NCI-H2227 treated with DMSO at 0.1 percent for 48 hours (cell line): ENCODE results near the gene SLC5A5.
"Not testable (repeated sequence)": the region's sequence is repeated elsewhere in the genome, so short reads cannot be mapped to it uniquely, and the experiment has no call there.

Source experiments
- DNase-seq: peaks from one replicate; lab custom pipeline; 2025; lab: John Stamatoyannopoulos, UW

Gene SLC5A5

DNA sequence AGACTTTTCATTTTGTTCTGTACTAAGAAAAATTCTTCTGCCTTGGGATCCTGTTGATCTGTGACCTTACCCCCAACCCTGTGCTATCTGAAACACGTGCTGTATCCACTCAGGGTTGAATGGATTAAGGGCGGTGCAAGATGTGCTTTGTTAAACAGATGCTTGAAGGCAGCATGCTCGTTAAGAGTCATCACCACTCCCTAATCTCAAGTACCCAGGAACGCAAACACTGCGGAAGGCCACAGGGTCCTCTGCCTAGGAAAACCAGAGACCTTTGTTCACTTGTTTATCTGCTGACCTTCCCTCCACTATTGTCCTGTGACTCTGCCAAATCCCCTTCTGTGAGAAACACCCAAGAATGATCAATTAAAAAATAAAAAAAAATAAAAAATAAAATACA, 47.4 kb downstream of the SLC5A5 start:
- not testable (repeated sequence) for DNase-seq

- no peak for DNase-seq
Observed at GRCh38 chr19:17920527-17920926, 48.8 kb downstream of the SLC5A5 start.

DNA sequence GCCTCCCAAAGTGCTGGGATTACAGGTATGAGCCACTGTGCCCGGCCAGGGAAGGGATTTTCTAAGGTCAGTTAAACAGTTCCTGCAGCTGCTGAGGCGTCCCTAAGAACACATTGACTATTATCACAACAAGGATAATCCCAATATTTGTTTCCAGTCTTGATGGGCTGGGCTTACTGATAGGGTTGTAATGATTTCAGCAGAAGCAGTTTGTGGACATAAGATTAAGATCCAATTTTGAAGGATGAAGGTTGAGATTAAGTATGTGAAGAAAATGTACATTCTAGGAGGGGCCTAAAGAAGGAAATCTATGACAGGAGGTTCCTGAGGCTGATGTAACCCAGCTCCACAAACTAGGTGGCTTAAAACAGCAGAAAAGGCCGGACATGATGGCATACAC, 50.4 kb downstream of the SLC5A5 start:
- DNase-seq, result no peak

DNA sequence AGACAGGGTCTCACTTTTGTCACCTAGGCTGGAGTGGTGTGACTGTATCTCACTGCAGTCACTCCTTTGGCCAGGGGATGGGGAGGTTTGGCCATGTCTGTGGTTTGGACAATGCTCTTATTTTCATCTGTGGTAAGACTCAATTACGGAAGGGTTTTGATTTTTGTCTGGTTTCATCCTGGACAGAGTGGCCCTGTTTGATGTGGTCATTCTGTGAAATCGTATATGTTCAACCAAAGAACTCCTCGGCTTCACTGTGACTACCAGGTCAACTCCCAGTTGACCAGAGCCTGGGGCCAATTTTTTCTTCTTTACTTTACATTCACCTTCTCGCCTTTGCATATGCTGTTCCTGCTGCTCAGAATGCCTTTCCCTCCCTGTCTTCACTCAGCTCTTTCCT, 54.3 kb downstream of the SLC5A5 start:
- DNase-seq, result no peak

DNA sequence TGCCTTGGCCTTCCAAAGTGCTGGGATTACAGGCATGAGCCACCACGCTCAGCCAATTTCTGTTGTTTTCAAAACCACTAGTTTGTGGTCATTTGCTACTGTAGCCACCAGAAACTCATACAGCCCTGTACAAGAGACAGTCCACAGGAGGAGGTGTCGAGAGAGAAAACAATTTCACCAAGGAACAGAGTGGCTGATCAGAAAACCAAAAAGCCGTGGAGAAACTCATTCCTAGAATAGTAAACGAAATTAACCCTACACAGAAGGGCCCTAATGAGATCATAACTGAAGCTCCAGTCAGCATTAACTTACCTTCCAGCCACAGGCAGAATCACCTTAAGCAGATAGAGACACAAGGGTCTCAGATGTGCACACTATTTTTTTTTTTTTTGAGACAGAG, 57.3 kb downstream of the SLC5A5 start:
- no peak for DNase-seq

- DNase-seq, result peak; percentile 37
Observed at GRCh38 chr19:17931532-17932191, 59.9 kb downstream of the SLC5A5 start.

- DNase-seq, result peak; percentile 86
Observed at GRCh38 chr19:17932485-17933338, 61.0 kb downstream of the SLC5A5 start, which contains the start of gene CCDC124. TSS of gene CCDC124 (plus strand) at chr19:17933015. CDS start at chr19:17936421, 3,406 bp downstream.

GRCh38 chr19:17933414-17934129, 61.8 kb downstream of the SLC5A5 start:
- no peak for DNase-seq

DNA sequence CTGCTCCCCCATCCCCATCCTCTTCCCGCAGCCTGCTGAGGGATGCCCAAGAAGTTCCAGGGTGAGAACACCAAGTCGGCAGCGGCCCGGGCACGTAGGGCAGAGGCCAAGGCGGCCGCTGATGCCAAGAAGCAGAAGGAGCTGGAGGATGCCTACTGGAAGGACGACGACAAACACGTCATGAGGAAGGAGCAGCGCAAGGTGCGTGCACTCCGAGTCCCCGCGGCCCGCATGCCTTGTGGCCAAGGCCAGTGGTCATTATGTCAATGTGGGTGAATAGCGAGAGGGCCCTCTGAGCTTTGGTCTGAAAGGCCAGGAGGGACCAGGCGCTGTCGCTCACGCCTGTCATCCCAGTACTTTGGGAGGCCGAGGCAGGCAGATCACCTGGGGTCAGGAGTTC, 64.6 kb downstream of the SLC5A5 start:
- no peak for DNase-seq

DNA sequence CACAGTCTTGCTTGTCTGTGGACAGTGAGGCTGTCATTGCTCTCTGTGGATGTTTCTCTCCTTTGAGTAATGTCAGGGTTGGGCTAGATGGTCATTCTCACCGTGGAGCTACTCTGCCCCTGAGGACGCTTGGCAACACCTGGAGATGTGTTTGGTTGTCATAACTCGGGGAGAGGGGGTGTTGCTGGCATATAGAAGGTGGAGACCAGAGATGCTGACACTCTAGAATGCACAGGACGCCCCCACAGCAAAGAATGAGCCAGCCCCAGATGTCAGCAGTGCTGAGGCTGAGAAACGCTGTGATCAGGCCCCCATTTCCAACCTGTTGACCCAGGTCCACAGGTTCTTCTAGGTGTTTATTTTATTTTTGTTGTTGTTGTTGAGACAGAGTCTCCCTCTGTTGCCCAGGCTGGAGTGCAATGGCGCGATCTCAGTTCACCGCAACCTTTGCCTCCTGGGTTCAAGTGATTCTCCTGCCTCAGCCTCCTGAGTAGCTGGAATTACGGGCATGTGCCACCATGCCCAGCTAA, 65.7 kb downstream of the SLC5A5 start:
- DNase-seq, result no peak

- peak; percentile 35 for DNase-seq
Observed at GRCh38 chr19:17938092-17938845, 66.5 kb downstream of the SLC5A5 start.

GRCh38 chr19:17942181-17942580, 70.4 kb downstream of the SLC5A5 start:
- DNase-seq, result no peak

GRCh38 chr19:17942582-17943273, 71.0 kb downstream of the SLC5A5 start:
- DNase-seq, result no peak

GRCh38 chr19:17943274-17944221, 71.8 kb downstream of the SLC5A5 start:
- DNase-seq, result no peak

DNA sequence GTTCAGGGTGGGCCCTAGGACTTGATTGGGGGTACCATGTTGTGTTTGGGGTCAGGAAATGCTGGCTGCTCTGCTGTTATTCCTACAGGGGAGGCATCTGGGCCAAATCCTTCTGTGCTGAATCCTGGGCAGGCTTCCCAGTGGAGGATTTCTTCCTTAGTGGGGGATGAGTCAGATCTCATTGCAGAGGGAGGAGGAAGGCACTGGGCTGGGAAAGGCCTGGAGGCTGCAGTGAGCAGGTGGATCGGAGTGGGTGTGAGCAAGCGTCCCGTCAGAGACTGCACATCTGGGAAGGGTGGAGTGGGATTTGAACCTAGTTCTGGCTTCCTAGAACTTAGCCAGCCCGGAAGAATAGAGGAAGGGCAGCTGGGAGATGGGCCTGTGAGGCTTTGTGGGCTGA, 72.6 kb downstream of the SLC5A5 start:
- DNase-seq, result no peak
